Measurements from ENCODE around the gene FAM163B. TPM values are rescaled to one million over a fixed set of nuclear protein-coding genes. Genes with fewer than 3 reads are reported as not detected.

Gene FAM163B
- total and polyA plus RNA-seq, 2 experiments from 2014 or later: 0.60 to 1.3 TPM

DNA sequence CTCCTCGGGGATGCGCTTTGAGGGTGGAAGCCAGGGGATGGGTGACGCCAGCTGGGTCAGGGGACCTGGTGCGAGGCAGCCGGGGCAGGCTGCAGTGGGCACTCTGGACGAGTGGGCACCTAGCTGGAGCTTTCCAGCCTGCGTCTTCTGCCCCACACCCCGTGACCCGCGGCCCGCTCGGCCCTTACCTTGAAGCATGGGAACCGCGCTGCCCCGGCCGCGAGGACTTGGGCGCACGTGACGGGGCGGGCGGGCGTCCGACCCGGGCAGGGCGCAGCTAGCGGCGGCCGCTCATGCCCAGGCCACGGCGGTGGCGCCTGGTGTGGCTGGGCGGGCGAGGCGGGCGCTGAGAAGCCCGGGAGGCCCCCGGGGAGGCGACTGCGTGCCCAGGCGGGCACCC is 300 bp downstream of the FAM163B start (continued):
- TF ChIP-seq EZH2 (IDR thresholded peaks at IDR 0.05; ENCODE audit: low read depth, unreplicated experiment) (no peak), CREB1 (CRISPR knock-in tag; IDR thresholded peaks at IDR 0.05; ENCODE audit: low read depth) (no peak), JUNB (IDR thresholded peaks at IDR 0.05; ENCODE audit: unreplicated experiment) (no peak)
- TF ChIP-seq, protein P1, sequence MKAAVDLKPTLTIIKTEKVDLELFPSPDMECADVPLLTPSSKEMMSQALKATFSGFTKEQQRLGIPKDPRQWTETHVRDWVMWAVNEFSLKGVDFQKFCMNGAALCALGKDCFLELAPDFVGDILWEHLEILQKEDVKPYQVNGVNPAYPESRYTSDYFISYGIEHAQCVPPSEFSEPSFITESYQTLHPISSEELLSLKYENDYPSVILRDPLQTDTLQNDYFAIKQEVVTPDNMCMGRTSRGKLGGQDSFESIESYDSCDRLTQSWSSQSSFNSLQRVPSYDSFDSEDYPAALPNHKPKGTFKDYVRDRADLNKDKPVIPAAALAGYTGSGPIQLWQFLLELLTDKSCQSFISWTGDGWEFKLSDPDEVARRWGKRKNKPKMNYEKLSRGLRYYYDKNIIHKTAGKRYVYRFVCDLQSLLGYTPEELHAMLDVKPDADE (IDR thresholded peaks at IDR 0.05): no peak
- TF ChIP-seq, protein P2, sequence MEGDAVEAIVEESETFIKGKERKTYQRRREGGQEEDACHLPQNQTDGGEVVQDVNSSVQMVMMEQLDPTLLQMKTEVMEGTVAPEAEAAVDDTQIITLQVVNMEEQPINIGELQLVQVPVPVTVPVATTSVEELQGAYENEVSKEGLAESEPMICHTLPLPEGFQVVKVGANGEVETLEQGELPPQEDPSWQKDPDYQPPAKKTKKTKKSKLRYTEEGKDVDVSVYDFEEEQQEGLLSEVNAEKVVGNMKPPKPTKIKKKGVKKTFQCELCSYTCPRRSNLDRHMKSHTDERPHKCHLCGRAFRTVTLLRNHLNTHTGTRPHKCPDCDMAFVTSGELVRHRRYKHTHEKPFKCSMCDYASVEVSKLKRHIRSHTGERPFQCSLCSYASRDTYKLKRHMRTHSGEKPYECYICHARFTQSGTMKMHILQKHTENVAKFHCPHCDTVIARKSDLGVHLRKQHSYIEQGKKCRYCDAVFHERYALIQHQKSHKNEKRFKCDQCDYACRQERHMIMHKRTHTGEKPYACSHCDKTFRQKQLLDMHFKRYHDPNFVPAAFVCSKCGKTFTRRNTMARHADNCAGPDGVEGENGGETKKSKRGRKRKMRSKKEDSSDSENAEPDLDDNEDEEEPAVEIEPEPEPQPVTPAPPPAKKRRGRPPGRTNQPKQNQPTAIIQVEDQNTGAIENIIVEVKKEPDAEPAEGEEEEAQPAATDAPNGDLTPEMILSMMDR (conservative IDR thresholded peaks at IDR 0.05; ENCODE audit: low read depth in 2 of 2): no peak

DNA sequence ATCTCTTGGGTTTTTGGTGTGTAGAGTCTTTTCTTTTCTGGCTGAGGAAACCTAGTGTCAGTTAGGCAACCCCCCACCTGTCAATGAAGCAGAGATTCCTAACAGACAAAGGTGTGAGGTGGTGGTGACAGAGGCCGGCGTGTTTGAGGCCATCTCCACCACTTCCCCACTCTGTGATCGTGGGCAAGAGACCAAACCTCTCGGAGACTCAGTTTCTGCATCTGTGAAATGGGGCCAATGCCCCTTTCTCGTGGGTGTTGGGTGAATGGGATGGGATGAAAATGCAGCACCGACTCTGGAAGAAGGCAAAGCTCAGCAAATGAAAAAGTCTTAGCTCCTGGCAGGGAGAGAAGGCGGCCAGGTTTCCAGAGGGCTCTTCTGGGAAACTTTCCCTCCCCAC is 807 bp downstream of the FAM163B start:
- Mint-ChIP-seq H3K36me3 (ENCODE audit: low read depth) (no peaks in the 10 kb centered on the region), H3K4me3 (peak overlapping the region; percentile 58), H3K27ac (no peak overlapping the region), H3K4me1 (peaks cover 15% of the 10 kb centered on the region), H3K27me3 (ENCODE audit: insufficient read depth, low read depth, poor library complexity) (peaks cover 17% of the 10 kb centered on the region), H3K9me3 (no peaks in the 10 kb centered on the region)
- Histone ChIP-seq H3K36me3 (ENCODE audit: insufficient read depth) (no peaks in the 10 kb centered on the region), H3K4me3 (peak overlapping the region; percentile 46; the same call in 1 of the 2 replicates), H3K79me2 (replicated peaks; ENCODE audit: insufficient read depth) (no peaks in the 10 kb centered on the region), H3K27ac (ENCODE audit: low read depth) (no peak overlapping the region), H3K27me3 (ENCODE audit: insufficient read depth) (peaks cover 15% of the 10 kb centered on the region), H3F3A (replicated peaks; ENCODE audit: low read depth) (no peaks in the 10 kb centered on the region), H3K4me1 (ENCODE audit: insufficient read depth) (no peaks in the 10 kb centered on the region; the same call in 1 of the 2 replicates), H3K9me2 (ENCODE audit: insufficient read depth) (no peaks in the 10 kb centered on the region), H3K4me2 (peak overlapping the region; percentile 66; the same call in 1 of the 2 replicates), H4K20me1 (replicated peaks; ENCODE audit: insufficient read depth) (no peaks in the 10 kb centered on the region), H2AFZ (0 out of 2 replicates have a peak overlapping the region, but pooled peaks have one; percentile 43)
- no peak for DNase-seq (ENCODE audit: low spot score)
- TF ChIP-seq NANOG (IDR thresholded peaks at IDR 0.05; ENCODE audit: borderline replicate concordance) (no peak), JUNB (IDR thresholded peaks at IDR 0.05; ENCODE audit: unreplicated experiment) (no peak), EZH2 (IDR thresholded peaks at IDR 0.05; ENCODE audit: low read depth, unreplicated experiment) (no peak), POLR2AphosphoS5 (IDR thresholded peaks at IDR 0.05; ENCODE audit: low read depth) (no peak)
- TF ChIP-seq, protein P3, sequence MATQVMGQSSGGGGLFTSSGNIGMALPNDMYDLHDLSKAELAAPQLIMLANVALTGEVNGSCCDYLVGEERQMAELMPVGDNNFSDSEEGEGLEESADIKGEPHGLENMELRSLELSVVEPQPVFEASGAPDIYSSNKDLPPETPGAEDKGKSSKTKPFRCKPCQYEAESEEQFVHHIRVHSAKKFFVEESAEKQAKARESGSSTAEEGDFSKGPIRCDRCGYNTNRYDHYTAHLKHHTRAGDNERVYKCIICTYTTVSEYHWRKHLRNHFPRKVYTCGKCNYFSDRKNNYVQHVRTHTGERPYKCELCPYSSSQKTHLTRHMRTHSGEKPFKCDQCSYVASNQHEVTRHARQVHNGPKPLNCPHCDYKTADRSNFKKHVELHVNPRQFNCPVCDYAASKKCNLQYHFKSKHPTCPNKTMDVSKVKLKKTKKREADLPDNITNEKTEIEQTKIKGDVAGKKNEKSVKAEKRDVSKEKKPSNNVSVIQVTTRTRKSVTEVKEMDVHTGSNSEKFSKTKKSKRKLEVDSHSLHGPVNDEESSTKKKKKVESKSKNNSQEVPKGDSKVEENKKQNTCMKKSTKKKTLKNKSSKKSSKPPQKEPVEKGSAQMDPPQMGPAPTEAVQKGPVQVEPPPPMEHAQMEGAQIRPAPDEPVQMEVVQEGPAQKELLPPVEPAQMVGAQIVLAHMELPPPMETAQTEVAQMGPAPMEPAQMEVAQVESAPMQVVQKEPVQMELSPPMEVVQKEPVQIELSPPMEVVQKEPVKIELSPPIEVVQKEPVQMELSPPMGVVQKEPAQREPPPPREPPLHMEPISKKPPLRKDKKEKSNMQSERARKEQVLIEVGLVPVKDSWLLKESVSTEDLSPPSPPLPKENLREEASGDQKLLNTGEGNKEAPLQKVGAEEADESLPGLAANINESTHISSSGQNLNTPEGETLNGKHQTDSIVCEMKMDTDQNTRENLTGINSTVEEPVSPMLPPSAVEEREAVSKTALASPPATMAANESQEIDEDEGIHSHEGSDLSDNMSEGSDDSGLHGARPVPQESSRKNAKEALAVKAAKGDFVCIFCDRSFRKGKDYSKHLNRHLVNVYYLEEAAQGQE (IDR thresholded peaks at IDR 0.05; ENCODE audit: unreplicated experiment): no peak
- TF ChIP-seq, protein P4, sequence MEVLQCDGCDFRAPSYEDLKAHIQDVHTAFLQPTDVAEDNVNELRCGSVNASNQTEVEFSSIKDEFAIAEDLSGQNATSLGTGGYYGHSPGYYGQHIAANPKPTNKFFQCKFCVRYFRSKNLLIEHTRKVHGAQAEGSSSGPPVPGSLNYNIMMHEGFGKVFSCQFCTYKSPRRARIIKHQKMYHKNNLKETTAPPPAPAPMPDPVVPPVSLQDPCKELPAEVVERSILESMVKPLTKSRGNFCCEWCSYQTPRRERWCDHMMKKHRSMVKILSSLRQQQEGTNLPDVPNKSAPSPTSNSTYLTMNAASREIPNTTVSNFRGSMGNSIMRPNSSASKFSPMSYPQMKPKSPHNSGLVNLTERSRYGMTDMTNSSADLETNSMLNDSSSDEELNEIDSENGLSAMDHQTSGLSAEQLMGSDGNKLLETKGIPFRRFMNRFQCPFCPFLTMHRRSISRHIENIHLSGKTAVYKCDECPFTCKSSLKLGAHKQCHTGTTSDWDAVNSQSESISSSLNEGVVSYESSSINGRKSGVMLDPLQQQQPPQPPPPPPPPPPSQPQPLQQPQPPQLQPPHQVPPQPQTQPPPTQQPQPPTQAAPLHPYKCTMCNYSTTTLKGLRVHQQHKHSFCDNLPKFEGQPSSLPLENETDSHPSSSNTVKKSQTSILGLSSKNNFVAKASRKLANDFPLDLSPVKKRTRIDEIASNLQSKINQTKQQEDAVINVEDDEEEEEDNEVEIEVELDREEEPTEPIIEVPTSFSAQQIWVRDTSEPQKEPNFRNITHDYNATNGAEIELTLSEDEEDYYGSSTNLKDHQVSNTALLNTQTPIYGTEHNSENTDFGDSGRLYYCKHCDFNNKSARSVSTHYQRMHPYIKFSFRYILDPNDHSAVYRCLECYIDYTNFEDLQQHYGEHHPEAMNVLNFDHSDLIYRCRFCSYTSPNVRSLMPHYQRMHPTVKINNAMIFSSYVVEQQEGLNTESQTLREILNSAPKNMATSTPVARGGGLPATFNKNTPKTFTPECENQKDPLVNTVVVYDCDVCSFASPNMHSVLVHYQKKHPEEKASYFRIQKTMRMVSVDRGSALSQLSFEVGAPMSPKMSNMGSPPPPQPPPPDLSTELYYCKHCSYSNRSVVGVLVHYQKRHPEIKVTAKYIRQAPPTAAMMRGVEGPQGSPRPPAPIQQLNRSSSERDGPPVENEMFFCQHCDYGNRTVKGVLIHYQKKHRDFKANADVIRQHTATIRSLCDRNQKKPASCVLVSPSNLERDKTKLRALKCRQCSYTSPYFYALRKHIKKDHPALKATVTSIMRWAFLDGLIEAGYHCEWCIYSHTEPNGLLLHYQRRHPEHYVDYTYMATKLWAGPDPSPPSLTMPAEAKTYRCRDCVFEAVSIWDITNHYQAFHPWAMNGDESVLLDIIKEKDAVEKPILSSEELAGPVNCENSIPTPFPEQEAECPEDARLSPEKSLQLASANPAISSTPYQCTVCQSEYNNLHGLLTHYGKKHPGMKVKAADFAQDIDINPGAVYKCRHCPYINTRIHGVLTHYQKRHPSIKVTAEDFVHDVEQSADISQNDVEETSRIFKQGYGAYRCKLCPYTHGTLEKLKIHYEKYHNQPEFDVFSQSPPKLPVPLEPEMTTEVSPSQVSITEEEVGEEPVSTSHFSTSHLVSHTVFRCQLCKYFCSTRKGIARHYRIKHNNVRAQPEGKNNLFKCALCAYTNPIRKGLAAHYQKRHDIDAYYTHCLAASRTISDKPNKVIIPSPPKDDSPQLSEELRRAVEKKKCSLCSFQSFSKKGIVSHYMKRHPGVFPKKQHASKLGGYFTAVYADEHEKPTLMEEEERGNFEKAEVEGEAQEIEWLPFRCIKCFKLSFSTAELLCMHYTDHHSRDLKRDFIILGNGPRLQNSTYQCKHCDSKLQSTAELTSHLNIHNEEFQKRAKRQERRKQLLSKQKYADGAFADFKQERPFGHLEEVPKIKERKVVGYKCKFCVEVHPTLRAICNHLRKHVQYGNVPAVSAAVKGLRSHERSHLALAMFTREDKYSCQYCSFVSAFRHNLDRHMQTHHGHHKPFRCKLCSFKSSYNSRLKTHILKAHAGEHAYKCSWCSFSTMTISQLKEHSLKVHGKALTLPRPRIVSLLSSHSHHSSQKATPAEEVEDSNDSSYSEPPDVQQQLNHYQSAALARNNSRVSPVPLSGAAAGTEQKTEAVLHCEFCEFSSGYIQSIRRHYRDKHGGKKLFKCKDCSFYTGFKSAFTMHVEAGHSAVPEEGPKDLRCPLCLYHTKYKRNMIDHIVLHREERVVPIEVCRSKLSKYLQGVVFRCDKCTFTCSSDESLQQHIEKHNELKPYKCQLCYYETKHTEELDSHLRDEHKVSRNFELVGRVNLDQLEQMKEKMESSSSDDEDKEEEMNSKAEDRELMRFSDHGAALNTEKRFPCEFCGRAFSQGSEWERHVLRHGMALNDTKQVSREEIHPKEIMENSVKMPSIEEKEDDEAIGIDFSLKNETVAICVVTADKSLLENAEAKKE (CRISPR knock-in tag; IDR thresholded peaks at IDR 0.05): no peak
- no peak for ATAC-seq
